ENCODE data around the gene FAM174C.

DNA sequence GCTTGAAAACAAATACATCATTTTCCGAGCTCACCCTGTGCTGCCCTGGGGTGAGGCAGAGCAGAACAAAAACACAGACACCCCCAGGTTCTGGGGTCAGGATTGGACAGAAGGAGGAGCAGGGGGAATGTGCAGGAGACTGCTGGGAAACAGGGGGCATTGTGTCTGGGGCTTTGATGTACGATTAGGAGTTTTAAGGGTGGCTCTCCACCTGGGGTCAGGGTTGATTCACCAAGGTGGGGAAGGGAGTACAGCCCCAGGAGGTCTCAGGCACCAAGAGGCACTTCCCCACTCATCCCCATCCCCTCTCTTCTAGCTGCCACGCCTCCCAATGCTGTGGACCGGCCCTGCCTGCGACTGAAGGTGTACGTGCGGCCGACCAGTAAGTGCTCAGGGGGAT, 22.9 kb downstream of the FAM174C start:
- TF ChIP-seq POLR2A (IDR thresholded peaks at IDR 0.05) = no peak
- TF ChIP-seq, protein P1, sequence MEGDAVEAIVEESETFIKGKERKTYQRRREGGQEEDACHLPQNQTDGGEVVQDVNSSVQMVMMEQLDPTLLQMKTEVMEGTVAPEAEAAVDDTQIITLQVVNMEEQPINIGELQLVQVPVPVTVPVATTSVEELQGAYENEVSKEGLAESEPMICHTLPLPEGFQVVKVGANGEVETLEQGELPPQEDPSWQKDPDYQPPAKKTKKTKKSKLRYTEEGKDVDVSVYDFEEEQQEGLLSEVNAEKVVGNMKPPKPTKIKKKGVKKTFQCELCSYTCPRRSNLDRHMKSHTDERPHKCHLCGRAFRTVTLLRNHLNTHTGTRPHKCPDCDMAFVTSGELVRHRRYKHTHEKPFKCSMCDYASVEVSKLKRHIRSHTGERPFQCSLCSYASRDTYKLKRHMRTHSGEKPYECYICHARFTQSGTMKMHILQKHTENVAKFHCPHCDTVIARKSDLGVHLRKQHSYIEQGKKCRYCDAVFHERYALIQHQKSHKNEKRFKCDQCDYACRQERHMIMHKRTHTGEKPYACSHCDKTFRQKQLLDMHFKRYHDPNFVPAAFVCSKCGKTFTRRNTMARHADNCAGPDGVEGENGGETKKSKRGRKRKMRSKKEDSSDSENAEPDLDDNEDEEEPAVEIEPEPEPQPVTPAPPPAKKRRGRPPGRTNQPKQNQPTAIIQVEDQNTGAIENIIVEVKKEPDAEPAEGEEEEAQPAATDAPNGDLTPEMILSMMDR (IDR thresholded peaks at IDR 0.05 in 8 of 11, conservative IDR thresholded peaks at IDR 0.05 in 3 of 11) = no peak

All from spleen (tissue), 7 donors.